Astrocyte of the spinal cord (primary cell): ENCODE measurements around the gene SVIP.
A peak's percentile ranks its signal among the peaks of the same experiment; 100 is the strongest.

Source experiments
- DNase-seq: peaks from one replicate; pipeline ENCODE4 v3.0.0; 2011; ENCODE audit warnings: low read depth, low spot score
- H3K4me3 ChIP-seq: 2 replicates; pipeline ENCODE4 v1.5.1; 2011; ENCODE audit warnings: low read depth, mild to moderate bottlenecking, low read length, moderate library complexity
- in situ Hi-C: cut with HindIII; loops from 2 replicates; pipeline ENCODE4 v1.10.0; 2017; ENCODE audit warnings: low sequenced_read_pairs
- TF ChIP-seq, protein P1 (sequence below): IDR thresholded peaks from 2 replicates; pipeline ENCODE4 v1.5.1; 2012; ENCODE audit warnings: low read depth, mild to moderate bottlenecking, low read length, inconsistent platforms

SVIP gene, protein sequence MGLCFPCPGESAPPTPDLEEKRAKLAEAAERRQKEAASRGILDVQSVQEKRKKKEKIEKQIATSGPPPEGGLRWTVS

DNA sequence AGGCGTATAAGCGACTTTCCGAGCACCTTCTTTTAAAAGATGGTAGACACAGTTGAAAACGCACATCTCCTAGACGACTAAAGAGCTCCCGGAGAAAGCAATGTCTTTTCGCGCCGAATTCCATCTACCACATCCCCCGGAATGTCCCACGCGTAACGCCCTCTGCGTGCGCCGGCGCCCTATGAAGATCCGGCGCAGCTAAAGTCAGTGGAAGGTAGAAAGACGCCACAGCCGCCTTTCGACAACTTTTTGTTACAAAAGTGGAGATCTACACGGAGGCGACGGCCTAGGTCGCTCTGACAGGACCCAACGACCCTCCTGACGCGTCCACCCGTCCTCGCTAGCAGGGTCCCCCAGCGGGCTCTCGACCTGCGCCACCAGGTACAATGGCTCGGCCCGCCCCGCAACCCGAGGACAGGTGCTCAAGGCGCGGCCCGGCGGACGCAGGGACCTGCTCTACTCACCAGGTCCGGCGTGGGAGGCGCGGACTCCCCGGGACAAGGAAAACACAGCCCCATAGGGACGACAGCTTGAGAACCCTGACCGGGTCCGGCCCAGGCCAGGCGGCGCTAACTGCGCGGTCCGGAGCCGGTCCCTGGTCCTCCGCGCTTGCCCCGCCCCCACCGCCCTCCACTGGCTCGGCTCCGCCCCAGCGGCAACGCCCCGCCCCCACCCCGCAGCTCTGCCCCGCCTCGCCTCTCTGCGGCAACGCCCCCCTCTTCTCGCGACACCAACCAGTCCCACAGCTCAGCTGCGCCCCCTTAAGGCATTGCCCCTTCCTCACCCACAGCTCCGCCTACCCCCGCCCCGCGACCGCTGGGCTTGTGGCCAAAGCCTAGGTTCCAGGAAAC is at the start of gene SVIP:
TSS of gene SVIP (minus strand) at position 571 of the 851 bp plus-strand sequence. CDS start at position 518, 53 bp downstream.
- in situ Hi-C loops: no loop called here
- TF ChIP-seq, protein P1, sequence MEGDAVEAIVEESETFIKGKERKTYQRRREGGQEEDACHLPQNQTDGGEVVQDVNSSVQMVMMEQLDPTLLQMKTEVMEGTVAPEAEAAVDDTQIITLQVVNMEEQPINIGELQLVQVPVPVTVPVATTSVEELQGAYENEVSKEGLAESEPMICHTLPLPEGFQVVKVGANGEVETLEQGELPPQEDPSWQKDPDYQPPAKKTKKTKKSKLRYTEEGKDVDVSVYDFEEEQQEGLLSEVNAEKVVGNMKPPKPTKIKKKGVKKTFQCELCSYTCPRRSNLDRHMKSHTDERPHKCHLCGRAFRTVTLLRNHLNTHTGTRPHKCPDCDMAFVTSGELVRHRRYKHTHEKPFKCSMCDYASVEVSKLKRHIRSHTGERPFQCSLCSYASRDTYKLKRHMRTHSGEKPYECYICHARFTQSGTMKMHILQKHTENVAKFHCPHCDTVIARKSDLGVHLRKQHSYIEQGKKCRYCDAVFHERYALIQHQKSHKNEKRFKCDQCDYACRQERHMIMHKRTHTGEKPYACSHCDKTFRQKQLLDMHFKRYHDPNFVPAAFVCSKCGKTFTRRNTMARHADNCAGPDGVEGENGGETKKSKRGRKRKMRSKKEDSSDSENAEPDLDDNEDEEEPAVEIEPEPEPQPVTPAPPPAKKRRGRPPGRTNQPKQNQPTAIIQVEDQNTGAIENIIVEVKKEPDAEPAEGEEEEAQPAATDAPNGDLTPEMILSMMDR: peak; percentile 81
- DNase-seq: peak; percentile 89
- H3K4me3 ChIP-seq: peak within 1 kb of the TSS; percentile 93

GRCh38 chr11:22878604-22879003 is 49.0 kb upstream of the SVIP start:
- in situ Hi-C loops: no loop called here
- TF ChIP-seq, protein P1: no peak

GRCh38 chr11:22878039-22878438 is 48.4 kb upstream of the SVIP start:
- in situ Hi-C loops: no loop called here
- H3K4me3 ChIP-seq: no peak overlapping the region
- TF ChIP-seq, protein P1: no peak
- DNase-seq: no peak

More at GRCh38 chr11:22878604-22879003, 49.0 kb upstream of the SVIP start:
- no peak overlapping the region for H3K4me3 ChIP-seq
- DNase-seq: no peak

- DNase-seq: peak; percentile 87
- in situ Hi-C loops: no loop called here
- H3K4me3 ChIP-seq: no peak overlapping the region
- TF ChIP-seq, protein P1: peak; percentile 66
Measured at GRCh38 chr11:22875869-22876473, 46.4 kb upstream of the SVIP start.

- no peak for DNase-seq
- TF ChIP-seq, protein P1: no peak
- H3K4me3 ChIP-seq: no peak overlapping the region
- in situ Hi-C loops: no loop called here
Measured at GRCh38 chr11:22869325-22869724, 39.7 kb upstream of the SVIP start.

DNA sequence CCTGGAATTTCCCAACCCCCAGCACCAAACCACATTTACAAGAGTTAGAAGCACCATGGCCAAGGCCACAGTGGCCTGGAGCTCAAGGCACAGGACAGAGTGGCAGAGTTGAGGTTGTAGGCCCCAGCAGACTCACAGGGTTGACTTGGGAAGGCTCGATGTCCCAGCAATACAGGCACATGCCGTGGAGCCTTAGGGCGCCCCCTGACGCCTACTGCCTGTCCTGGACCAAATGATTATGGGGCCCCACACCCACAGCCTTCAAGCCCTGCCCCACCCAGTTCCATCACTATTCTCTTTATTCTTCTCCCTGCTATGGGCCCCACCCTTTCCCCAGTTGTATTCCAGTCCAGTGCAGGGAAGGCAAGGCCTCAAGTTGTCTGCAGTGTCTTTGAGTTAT is 30.6 kb upstream of the SVIP start, which contains the start of gene CCDC179:
TSS of gene CCDC179 (minus strand) at position 234 of the 400 bp plus-strand sequence. CDS start at position 181, 53 bp downstream.
- no peak within 1 kb of the TSS for H3K4me3 ChIP-seq
- DNase-seq: no peak
- TF ChIP-seq, protein P1: no peak
- in situ Hi-C loops: no loop called here
